ENCODE results near the gene EMD.
A peak's percentile ranks its signal among the peaks of the same experiment; 100 is the strongest.

The EMD gene

GRCh38 chrX:154355094-154355775, 23.9 kb upstream of the EMD start:
- DNase-seq (ENCODE audit: low read depth in 2 of 2), result no peak

- no peak for DNase-seq (ENCODE audit: low read depth in 2 of 2)
Observed at GRCh38 chrX:154355776-154356140, 23.3 kb upstream of the EMD start.

- no peak for DNase-seq (ENCODE audit: low read depth in 2 of 2)
Observed at GRCh38 chrX:154356596-154356995, 22.5 kb upstream of the EMD start.

- no peak for DNase-seq (ENCODE audit: low read depth in 2 of 2)
Observed at GRCh38 chrX:154357205-154357604, 21.9 kb upstream of the EMD start.

- no peak for DNase-seq (ENCODE audit: low read depth in 2 of 2)
Observed at GRCh38 chrX:154358011-154358410, 21.1 kb upstream of the EMD start.

GRCh38 chrX:154358829-154359228, 20.3 kb upstream of the EMD start:
- DNase-seq (ENCODE audit: low read depth in 2 of 2), result no peak

GRCh38 chrX:154359362-154360154, 19.5 kb upstream of the EMD start:
- no peak for DNase-seq (ENCODE audit: low read depth in 2 of 2)

- no peak for DNase-seq (ENCODE audit: low read depth in 2 of 2)
Observed at GRCh38 chrX:154360155-154360713, 18.9 kb upstream of the EMD start.

GRCh38 chrX:154362085-154362742, 16.9 kb upstream of the EMD start:
- DNase-seq (ENCODE audit: low read depth in 2 of 2), result no peak

- DNase-seq (ENCODE audit: low read depth in 2 of 2), result no peak
Observed at GRCh38 chrX:154363706-154364439, 15.2 kb upstream of the EMD start.

GRCh38 chrX:154365052-154365600, 14.0 kb upstream of the EMD start:
- DNase-seq (ENCODE audit: low read depth in 2 of 2), result no peak

GRCh38 chrX:154365997-154366665, 13.0 kb upstream of the EMD start:
- DNase-seq (ENCODE audit: low read depth in 2 of 2), result no peak

GRCh38 chrX:154366666-154367055, 12.4 kb upstream of the EMD start:
- no peak for DNase-seq (ENCODE audit: low read depth in 2 of 2)

- no peak for DNase-seq (ENCODE audit: low read depth in 2 of 2)
Observed at GRCh38 chrX:154367474-154368308, 11.4 kb upstream of the EMD start.

GRCh38 chrX:154368630-154369448, 10.3 kb upstream of the EMD start:
- peak; percentile 66 to 85 for DNase-seq (ENCODE audit: low read depth in 2 of 2)

- peak in 1 of 2 donors; percentile 35 for DNase-seq (ENCODE audit: low read depth in 2 of 2)
Observed at GRCh38 chrX:154369449-154370299, 9.4 kb upstream of the EMD start.

- no peak for DNase-seq (ENCODE audit: low read depth in 2 of 2)
Observed at GRCh38 chrX:154370300-154371016, 8.6 kb upstream of the EMD start.

All from stimulated activated CD4-positive, alpha-beta T cell treated with anti-CD3 and anti-CD28 coated beads, Interleukin-1b, Interleukin-23, amount 100 ng/mL, for 1 hour (primary cell).